Rectal smooth muscle tissue (tissue), 1 donor: Measurements from ENCODE around the gene ING2.
A peak's percentile ranks its signal among the peaks of the same experiment; 100 is the strongest.
"Not testable (repeated sequence)": the region's sequence is repeated elsewhere in the genome, so short reads cannot be mapped to it uniquely, and the experiment has no call there.

Experiments used
- H3K27ac ChIP-seq: one replicate; pipeline ENCODE4 v1.7.0; 2013; ENCODE audit warnings: low read depth, low read length, inconsistent platforms
- H3K27me3 ChIP-seq: one replicate; pipeline ENCODE4 v1.7.0; 2013; ENCODE audit warnings: low read length; ENCODE audit not compliant: control insufficient read depth, insufficient read depth
- H3K36me3 ChIP-seq: one replicate; pipeline ENCODE4 v1.7.0; 2013; ENCODE audit warnings: low read length; ENCODE audit not compliant: control insufficient read depth, insufficient read depth
- H3K4me1 ChIP-seq: one replicate; pipeline ENCODE4 v1.7.0; 2013; ENCODE audit warnings: low read length; ENCODE audit not compliant: control insufficient read depth, insufficient read depth
- H3K4me3 ChIP-seq: one replicate; pipeline ENCODE4 v1.7.0; 2013; ENCODE audit warnings: low read length
- H3K9ac ChIP-seq: one replicate; pipeline ENCODE4 v1.7.0; 2013; ENCODE audit warnings: low read length

Gene ING2, protein sequence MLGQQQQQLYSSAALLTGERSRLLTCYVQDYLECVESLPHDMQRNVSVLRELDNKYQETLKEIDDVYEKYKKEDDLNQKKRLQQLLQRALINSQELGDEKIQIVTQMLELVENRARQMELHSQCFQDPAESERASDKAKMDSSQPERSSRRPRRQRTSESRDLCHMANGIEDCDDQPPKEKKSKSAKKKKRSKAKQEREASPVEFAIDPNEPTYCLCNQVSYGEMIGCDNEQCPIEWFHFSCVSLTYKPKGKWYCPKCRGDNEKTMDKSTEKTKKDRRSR

DNA sequence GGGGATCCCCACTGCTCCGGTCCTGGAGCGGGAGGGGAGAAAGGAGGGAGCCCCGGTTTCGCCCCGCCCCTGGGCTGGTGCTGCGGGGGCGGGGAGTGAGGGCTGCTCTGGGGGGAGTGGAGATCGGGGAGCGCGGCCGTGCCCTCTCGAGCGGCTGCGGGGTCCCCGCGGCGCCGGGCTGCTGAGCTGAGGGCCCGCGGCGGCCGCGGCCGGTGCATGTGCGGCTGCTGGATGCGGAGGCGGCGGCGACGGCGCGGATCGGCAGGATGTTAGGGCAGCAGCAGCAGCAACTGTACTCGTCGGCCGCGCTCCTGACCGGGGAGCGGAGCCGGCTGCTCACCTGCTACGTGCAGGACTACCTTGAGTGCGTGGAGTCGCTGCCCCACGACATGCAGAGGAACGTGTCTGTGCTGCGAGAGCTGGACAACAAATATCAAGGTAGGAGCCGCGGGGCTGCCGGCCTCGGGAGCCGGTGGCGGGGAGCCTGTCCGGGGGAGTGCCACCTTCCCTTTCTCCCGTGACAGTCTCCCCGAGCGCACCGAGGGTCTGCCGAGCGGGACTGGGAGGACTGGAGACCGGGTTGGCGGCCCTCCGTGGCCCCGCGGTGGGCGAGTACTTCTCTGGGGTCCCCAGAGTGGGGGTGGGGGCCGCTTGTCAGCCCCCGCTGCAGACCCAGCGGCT lies at the start of gene ING2:
ING2 (plus strand) TSS at position 129 of the 681 bp plus-strand sequence; CDS start at position 267, 138 bp downstream.
- Histone ChIP-seq H3K4me3 (peak within 1 kb of the TSS; percentile 99), H3K9ac (peak within 1 kb of the TSS; percentile 61)

DNA sequence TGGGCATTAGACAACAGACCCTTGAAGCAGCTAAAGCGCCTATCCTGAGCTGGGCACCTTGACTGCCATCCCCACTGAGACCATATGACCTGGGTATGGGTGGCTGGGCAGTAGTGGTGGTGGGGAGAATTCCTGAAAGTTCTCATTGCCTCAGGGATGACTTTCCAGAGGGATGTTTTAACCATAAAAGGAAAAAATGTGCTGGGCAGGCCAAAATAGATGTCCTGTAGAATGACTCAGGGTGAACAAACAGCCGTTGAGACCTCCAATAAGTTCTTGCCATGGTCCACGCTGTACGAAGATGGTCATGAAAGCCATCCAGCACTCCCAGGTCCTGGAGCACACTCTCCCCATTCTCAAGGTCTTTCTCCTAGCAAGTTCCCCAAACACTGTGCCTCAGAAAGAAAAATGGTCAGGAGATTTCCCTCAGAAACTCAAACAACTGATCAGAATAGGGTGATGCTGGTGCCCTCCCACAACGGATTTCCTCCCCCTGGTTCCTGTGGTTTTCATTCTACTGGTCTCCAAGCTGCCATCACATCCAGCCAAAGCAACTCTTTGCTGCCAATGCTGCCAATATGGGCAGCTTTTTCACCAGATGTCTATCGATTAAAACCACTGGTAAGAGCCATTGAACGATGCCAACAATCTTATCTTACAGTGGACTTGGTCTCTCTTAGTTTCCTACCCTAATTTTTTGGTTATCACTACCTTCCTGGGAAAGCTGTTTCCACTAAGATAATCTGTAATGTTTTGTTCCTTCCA lies 49.2 kb upstream of the ING2 start:
- Histone ChIP-seq H3K4me3 (no peak overlapping the region), H3K9ac (no peak overlapping the region), H3K4me1 (no peaks in the 10 kb centered on the region), H3K27ac (no peak overlapping the region), H3K36me3 (no peaks in the 10 kb centered on the region), H3K27me3 (no peaks in the 10 kb centered on the region)

More for the DNA sequence above, at the start of gene ING2:
- Histone ChIP-seq H3K27me3 (no peaks in the 10 kb centered on the region), H3K27ac (peak within 1 kb of the TSS; percentile 98), H3K4me1 (peaks cover 6% of the 10 kb centered on the region), H3K36me3 (no peaks in the 10 kb centered on the region)

- H3K27ac ChIP-seq = no peak overlapping the region
- no peaks in the 10 kb centered on the region for H3K4me1 ChIP-seq
- no peaks in the 10 kb centered on the region for H3K27me3 ChIP-seq
- no peak overlapping the region for H3K9ac ChIP-seq
- no peaks in the 10 kb centered on the region for H3K36me3 ChIP-seq
- no peak overlapping the region for H3K4me3 ChIP-seq
Measured at GRCh38 chr4:183458005-183458404, 46.9 kb upstream of the ING2 start.

- H3K27me3 ChIP-seq, H3K4me1 ChIP-seq, H3K36me3 ChIP-seq, H3K27ac ChIP-seq, H3K4me3 ChIP-seq, H3K9ac ChIP-seq: not testable (repeated sequence)
Measured at GRCh38 chr4:183463903-183464619, 40.8 kb upstream of the ING2 start.

GRCh38 chr4:183465879-183466278 lies 39.0 kb upstream of the ING2 start:
- H3K27ac ChIP-seq, H3K27me3 ChIP-seq, H3K9ac ChIP-seq: not testable (repeated sequence)

GRCh38 chr4:183467246-183467645 lies 37.6 kb upstream of the ING2 start:
- no peak overlapping the region for H3K27ac ChIP-seq
- H3K4me3 ChIP-seq = no peak overlapping the region
- no peaks in the 10 kb centered on the region for H3K36me3 ChIP-seq
- H3K9ac ChIP-seq = no peak overlapping the region
- H3K27me3 ChIP-seq = no peaks in the 10 kb centered on the region
- no peaks in the 10 kb centered on the region for H3K4me1 ChIP-seq

More at GRCh38 chr4:183465879-183466278, 39.0 kb upstream of the ING2 start:
- not testable (repeated sequence) for H3K4me1 ChIP-seq, H3K36me3 ChIP-seq, H3K4me3 ChIP-seq

DNA sequence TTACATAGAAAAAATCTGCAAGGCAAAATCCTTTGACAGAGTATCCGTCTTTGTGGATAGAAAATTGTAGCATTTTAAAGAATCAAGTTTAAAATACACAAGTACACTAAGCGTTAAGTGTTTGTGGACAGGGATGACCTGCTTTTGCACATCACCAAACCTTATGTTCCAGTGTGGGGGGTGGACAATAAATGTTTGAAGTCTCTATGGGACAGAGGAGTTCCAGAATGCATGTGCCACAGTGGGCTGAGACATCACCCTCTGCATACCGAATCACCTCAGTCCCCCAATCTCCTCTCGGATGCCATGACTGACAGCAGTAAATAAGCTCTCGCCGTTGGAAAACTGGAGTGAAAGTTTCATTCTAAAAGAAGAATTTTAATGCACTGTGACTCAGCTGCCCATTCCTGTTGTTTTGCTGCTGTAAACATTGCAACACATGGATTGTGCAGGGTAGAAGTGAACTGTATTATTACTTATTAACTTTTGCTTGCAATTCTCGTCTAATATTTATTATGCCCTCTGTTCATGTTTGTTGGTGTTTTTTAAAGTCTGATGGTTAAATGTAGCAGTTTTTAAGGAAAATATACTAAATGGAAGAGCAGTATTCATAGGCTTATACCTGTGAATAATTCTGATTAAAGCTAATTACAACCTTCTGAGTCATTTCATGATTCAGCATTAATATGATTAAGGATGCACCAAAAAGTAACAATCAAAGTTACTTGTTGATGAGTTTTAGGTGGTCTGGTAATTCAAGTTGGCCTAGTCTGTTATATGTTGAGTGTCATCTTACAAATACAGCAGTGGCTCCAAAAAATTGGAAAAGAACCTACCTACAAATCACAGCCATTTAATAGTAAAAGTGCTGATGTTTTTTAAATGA lies 36.4 kb upstream of the ING2 start:
- Histone ChIP-seq H3K4me1 (no peaks in the 10 kb centered on the region), H3K27me3 (no peaks in the 10 kb centered on the region), H3K27ac (no peak overlapping the region), H3K4me3 (no peak overlapping the region), H3K36me3 (no peaks in the 10 kb centered on the region), H3K9ac (no peak overlapping the region)

GRCh38 chr4:183469285-183469684 lies 35.6 kb upstream of the ING2 start:
- H3K36me3 ChIP-seq = no peaks in the 10 kb centered on the region
- H3K4me1 ChIP-seq = no peaks in the 10 kb centered on the region
- H3K9ac ChIP-seq = no peak overlapping the region
- no peak overlapping the region for H3K27ac ChIP-seq
- no peaks in the 10 kb centered on the region for H3K27me3 ChIP-seq
- no peak overlapping the region for H3K4me3 ChIP-seq

- Histone ChIP-seq H3K4me1 (no peaks in the 10 kb centered on the region), H3K27me3 (no peaks in the 10 kb centered on the region), H3K9ac (no peak overlapping the region), H3K4me3 (no peak overlapping the region), H3K27ac (no peak overlapping the region), H3K36me3 (no peaks in the 10 kb centered on the region)
Measured at GRCh38 chr4:183469936-183470335, 34.9 kb upstream of the ING2 start.

DNA sequence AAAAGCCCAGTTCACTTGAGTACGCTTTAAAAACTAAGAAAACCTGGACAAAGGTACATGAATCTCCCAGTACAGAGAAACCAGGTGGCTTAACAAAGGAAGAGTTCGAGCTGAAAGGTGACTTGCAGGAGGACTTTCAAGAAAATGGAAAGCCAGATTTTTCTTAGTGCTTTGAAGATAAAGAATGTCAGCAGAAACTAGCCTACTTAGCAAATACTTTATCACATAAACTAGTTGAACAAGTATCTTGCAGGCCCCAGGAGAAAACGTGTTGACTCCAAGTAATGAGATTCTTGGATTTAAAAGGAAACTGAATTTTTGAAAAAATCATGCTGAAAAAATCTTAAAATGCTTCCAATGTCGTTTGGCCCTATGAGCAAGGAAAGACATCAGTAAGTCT lies 34.0 kb upstream of the ING2 start:
- no peaks in the 10 kb centered on the region for H3K4me1 ChIP-seq
- H3K9ac ChIP-seq = no peak overlapping the region
- H3K27ac ChIP-seq = no peak overlapping the region
- no peaks in the 10 kb centered on the region for H3K36me3 ChIP-seq
- no peaks in the 10 kb centered on the region for H3K27me3 ChIP-seq
- no peak overlapping the region for H3K4me3 ChIP-seq

GRCh38 chr4:183471946-183472708 lies 32.7 kb upstream of the ING2 start:
- Histone ChIP-seq H3K4me3 (peak overlapping the region; percentile 33), H3K9ac (no peak overlapping the region), H3K27ac (no peak overlapping the region)

More at GRCh38 chr4:183471946-183472708, 32.7 kb upstream of the ING2 start:
- no peaks in the 10 kb centered on the region for H3K27me3 ChIP-seq
- H3K36me3 ChIP-seq = no peaks in the 10 kb centered on the region
- no peaks in the 10 kb centered on the region for H3K4me1 ChIP-seq
